Right lobe of liver (tissue), 6 donors: ENCODE measurements around the gene COQ5. TPM values are rescaled to one million over a fixed set of nuclear protein-coding genes. Genes with fewer than 3 reads are reported as not detected.

Experiments used
- ATAC-seq, 4 donors: fragments of 200-7000 bp; cut with Tn5 transposase; one replicate each; pipeline ENCODE4 v1.9.1; 2020; ENCODE audit warnings: mild to moderate bottlenecking in 4 of 4, moderate library complexity in 4 of 4
- DNase-seq, 3 donors: peaks; one replicate each; pipeline ENCODE4 v3.0.0-alpha.2; 2020
- H3K27ac ChIP-seq, 3 donors: fragments of 200-600 bp; one replicate each; pipeline ENCODE4 v1.8.0; 2022
- H3K27me3 ChIP-seq, 2 donors: fragments of 200-600 bp; one replicate each; pipeline ENCODE4 v1.8.0; 2022
- H3K36me3 ChIP-seq, 4 donors: fragments of 200-600 bp; sonication (generic) in 1 of 4; one replicate each; pipeline versions ENCODE4 v1.5.1 to v1.8.0; 2017 to 2022; ENCODE audit warnings: control low read depth in 1 of 4
- H3K4me1 ChIP-seq, 4 donors: fragments of 200-600 bp; sonication (generic) in 1 of 4; one replicate each; pipeline versions ENCODE4 v1.5.1 to v1.8.0; 2017 to 2022; ENCODE audit warnings: control low read depth in 1 of 4
- H3K4me3 ChIP-seq, 3 donors: fragments of 200-600 bp; one replicate each; pipeline ENCODE4 v1.8.0; 2022
- H3K9me3 ChIP-seq, 4 donors: fragments of 200-600 bp; sonication (generic) in 1 of 4; one replicate each; pipeline versions ENCODE4 v1.5.1 to v1.8.0; 2017 to 2022; ENCODE audit warnings: control low read depth in 1 of 4
- CTCF ChIP-seq, 4 donors: fragments of 200-600 bp in 3 of 4; fragments of 450-650 bp in 1 of 4; IDR thresholded peaks; one replicate each; pipeline versions ENCODE4 v1.5.1 to v1.8.0; 2016 to 2022; ENCODE audit warnings: antibody characterized with exemption in 4 of 4, mild to moderate bottlenecking in 2 of 4
- POLR2A ChIP-seq: fragments of 450-650 bp; IDR thresholded peaks from one replicate; pipeline ENCODE4 v1.6.1; 2017; ENCODE audit warnings: antibody characterized with exemption, mild to moderate bottlenecking
- WGBS: methylation state at CpG from one replicate; pipeline ENCODE4 v1.1.6; 2018; ENCODE audit warnings: low coverage, low lambda C conversion rate; ENCODE audit not compliant: insufficient coverage; ENCODE audit errors: missing lambda C conversion rate; 5-methylcytosine and 5-hydroxymethylcytosine counted together
- intact Hi-C, 2 donors: fragments of 100-400 bp; cut with DNase I; formaldehyde crosslinking; loops; one replicate each; pipeline versions ENCODE4 v1.11.2 to v1.14.1; 2022
- total RNA-seq, 6 experiments: library from RNA; depleted of rRNA in 2 of 6; stranded (reverse); fragments of >200 nt in 2 of 6; fragmentation: NEBNext Ultra II Directional in 3 of 6; extraction: Animal tissue kit (Norgen Biotek cat#: 25700) in 3 of 6; gene quantifications; one replicate each; pipeline versions ENCODE4 v1.1.0 to v1.2.4, GENCODE V29; 2016 to 2023
- donor health status: DM: no; HTN: yes; CAD: no.
- donor health status: DM: no; HTN: no; CAD: no.
- donor health status: DM: no; HTN: no; CAD: no.
- donor health status: DM: no; HTN: yes; CAD: no.
- donor health status: DM: no; HTN: yes; CAD: no.

COQ5 gene
- total RNA-seq, 6 experiments from 2014 or later: 21.6 to 37.9 (median 31.0) TPM

- peak overlapping the region in 2 of 3 donors; percentile 26 to 92 for H3K4me3 ChIP-seq
- H3K9me3 ChIP-seq: no peaks in the 10 kb centered on the region
- peak overlapping the region; percentile 46 to 93 (median 62) for H3K27ac ChIP-seq
- no peaks in the 10 kb centered on the region for H3K27me3 ChIP-seq
- WGBS: 17% methylated on average over 6 of the region's 6 CpGs
- intact Hi-C loops: no loop called here
- ATAC-seq (peak; percentile 74 to 85 (median 76)), DNase-seq (peak; percentile 72 to 84 (median 83))
- no peak for TF ChIP-seq POLR2A
- no peak for TF ChIP-seq CTCF (IDR thresholded peaks at IDR 0.05)
- no peaks in the 10 kb centered on the region for H3K36me3 ChIP-seq
- H3K4me1 ChIP-seq: peaks cover 0 to 67% (median 28%) of the 10 kb centered on the region in 4 donors
Measured at GRCh38 chr12:120538281-120539156, 9.6 kb upstream of the COQ5 start.

- Histone ChIP-seq H3K4me1 (peaks cover 0 to 67% (median 27%) of the 10 kb centered on the region in 4 donors), H3K27me3 (no peaks in the 10 kb centered on the region), H3K4me3 (peak overlapping the region in 2 of 3 donors; percentile 26 to 92), H3K27ac (peak overlapping the region; percentile 46 to 93 (median 62)), H3K36me3 (no peaks in the 10 kb centered on the region), H3K9me3 (no peaks in the 10 kb centered on the region)
- DNase-seq (no peak), ATAC-seq (no peak)
- 13% methylated on average over 4 of the region's 4 CpGs for WGBS
- TF ChIP-seq POLR2A: no peak
- TF ChIP-seq CTCF (IDR thresholded peaks at IDR 0.05): no peak
- intact Hi-C loops: no loop called here
Measured at GRCh38 chr12:120537856-120538220, 8.9 kb upstream of the COQ5 start.

GRCh38 chr12:120536064-120536791 is 7.3 kb upstream of the COQ5 start:
- intact Hi-C loops: no loop called here
- Histone ChIP-seq H3K4me3 (peak overlapping the region; percentile 81 to 92 (median 84)), H3K4me1 (peaks cover 0 to 56% (median 24%) of the 10 kb centered on the region in 4 donors)

More at GRCh38 chr12:120536064-120536791, 7.3 kb upstream of the COQ5 start:
- 27% methylated on average over 12 of the region's 13 CpGs for WGBS
- no peak for TF ChIP-seq POLR2A
- TF ChIP-seq CTCF (IDR thresholded peaks at IDR 0.05): no peak
- no peaks in the 10 kb centered on the region for H3K36me3 ChIP-seq
- no peaks in the 10 kb centered on the region for H3K27me3 ChIP-seq
- ATAC-seq (no peak), DNase-seq (no peak)
- H3K27ac ChIP-seq: peak overlapping the region; percentile 83 to 96 (median 93)
- no peaks in the 10 kb centered on the region for H3K9me3 ChIP-seq
